Skin epidermis (tissue), 12 donors: ENCODE measurements around the gene CAGE1.
A peak's percentile ranks its signal among the peaks of the same experiment; 100 is the strongest.
"Not testable (repeated sequence)": the region's sequence is repeated elsewhere in the genome, so short reads cannot be mapped to it uniquely, and the experiment has no call there.

Experiments
- H3K27ac ChIP-seq, 21 experiments: fragments of 200-600 bp; sonication (generic) in 11 of 21; one replicate each; pipeline ENCODE4 v1.5.0; 2020; ENCODE audit warnings: mild to moderate bottlenecking in 3 of 21, inconsistent platforms in 2 of 21, moderate library complexity in 2 of 21
- H3K4me3 ChIP-seq, 7 experiments: fragments of 200-600 bp; sonication (generic) in 2 of 7; one replicate each; pipeline ENCODE4 v1.5.0; 2020; ENCODE audit warnings: inconsistent platforms in 2 of 7, mild to moderate bottlenecking in 2 of 7, moderate library complexity in 1 of 7

Gene CAGE1

GRCh38 chr6:7413151-7413823 is 23.7 kb upstream of the CAGE1 start:
- Histone ChIP-seq H3K27ac (no peak overlapping the region), H3K4me3 (no peak overlapping the region)

GRCh38 chr6:7411328-7411727 is 21.8 kb upstream of the CAGE1 start:
- no peak overlapping the region for H3K27ac ChIP-seq

GRCh38 chr6:7410851-7411250 is 21.3 kb upstream of the CAGE1 start:
- Histone ChIP-seq H3K4me3 (no peak overlapping the region), H3K27ac (no peak overlapping the region)

More at GRCh38 chr6:7411328-7411727, 21.8 kb upstream of the CAGE1 start:
- no peak overlapping the region for H3K4me3 ChIP-seq

DNA sequence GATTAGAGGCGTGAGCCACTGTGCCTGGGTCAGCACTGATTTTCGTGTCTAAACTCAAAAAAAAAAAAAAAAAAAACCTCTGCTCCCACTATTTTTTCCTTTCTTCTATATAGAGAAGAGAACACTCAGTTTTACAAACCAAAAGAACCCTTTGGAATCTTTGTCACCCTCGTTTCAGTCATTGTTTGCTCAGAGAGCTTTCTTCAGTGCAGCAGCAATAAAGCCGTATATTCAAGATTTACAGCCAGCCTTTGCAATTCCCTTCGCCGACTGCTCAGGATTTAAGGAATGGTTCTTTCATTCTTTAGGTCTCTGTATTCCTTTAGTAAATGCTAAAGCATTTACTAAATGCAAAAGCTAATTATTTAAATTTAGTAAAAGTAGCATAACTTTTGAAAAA is 20.2 kb upstream of the CAGE1 start:
- Histone ChIP-seq H3K27ac (no peak overlapping the region), H3K4me3 (no peak overlapping the region)

GRCh38 chr6:7406743-7407142 is 17.2 kb upstream of the CAGE1 start:
- no peak overlapping the region for H3K4me3 ChIP-seq
- H3K27ac ChIP-seq = no peak overlapping the region

DNA sequence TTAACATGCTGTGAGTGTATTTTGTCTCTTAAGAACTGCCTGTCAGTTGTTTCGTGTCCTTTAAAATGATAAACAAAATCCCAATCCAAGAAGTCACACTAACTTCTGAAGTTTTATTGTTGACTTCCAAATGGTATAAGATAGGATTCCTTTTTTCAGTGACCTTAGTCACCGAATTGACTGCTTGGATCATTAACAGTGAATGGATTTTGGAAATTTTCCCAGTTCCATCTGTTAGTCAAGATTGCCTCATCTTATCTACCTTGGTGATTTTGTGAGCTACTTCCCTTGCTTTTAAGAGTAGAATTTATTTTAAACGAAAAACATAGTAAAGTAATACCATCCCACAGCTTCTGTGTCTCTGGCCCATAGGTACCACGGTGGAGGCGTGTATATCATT is 15.0 kb upstream of the CAGE1 start:
- H3K27ac ChIP-seq = no peak overlapping the region
- no peak overlapping the region for H3K4me3 ChIP-seq

DNA sequence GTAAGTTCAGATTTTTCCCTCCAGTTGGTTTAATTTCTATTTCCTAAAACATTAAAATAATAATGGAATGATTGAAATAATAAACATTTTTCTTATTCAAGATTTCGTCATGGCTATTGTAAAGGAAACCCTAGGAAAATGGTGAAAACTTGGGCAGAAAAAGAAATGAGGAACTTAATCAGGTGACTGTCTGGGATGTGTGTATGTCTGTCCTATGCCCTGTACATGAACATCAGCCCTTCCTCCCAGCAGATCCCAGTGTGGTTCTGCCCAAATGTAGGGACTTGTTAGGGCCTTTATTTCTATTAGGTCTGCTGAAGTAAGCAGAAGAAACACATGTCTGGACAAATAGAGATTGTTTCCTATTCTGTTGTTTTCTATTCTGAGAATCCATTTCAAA is 13.2 kb upstream of the CAGE1 start:
- H3K27ac ChIP-seq = peak overlapping the region in 1 of 21 experiments; percentile 19
- H3K4me3 ChIP-seq = no peak overlapping the region

- no peak overlapping the region for H3K4me3 ChIP-seq
Measured at GRCh38 chr6:7401075-7401474, 11.5 kb upstream of the CAGE1 start.

GRCh38 chr6:7392402-7392801 is 2.9 kb upstream of the CAGE1 start:
- H3K4me3 ChIP-seq = no peak overlapping the region
- no peak overlapping the region for H3K27ac ChIP-seq

More at GRCh38 chr6:7401075-7401474, 11.5 kb upstream of the CAGE1 start:
- H3K27ac ChIP-seq = no peak overlapping the region

DNA sequence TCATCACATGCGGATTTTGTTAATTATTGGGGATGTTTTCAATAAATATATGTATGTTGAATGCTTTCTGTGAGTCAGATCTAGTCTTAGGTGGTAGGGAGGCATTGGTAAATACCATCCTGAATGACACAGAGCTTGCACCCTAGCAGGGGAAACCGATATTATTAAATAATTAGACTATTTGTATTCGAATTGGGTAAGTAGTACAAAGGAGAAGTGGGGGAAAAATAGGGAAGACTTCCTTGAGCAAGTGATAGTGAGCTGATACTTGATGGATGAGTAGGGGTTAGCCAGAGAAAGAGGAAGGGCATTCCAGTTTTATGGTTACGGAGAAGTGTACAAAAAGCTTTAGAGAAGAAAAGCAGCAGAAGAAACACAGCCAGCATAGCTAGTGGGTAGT is 1.6 kb upstream of the CAGE1 start:
- Histone ChIP-seq H3K4me3 (peak overlapping the region in 2 of 7 experiments; percentile 86 to 87), H3K27ac (peak overlapping the region in 1 of 21 experiments; percentile 94)

DNA sequence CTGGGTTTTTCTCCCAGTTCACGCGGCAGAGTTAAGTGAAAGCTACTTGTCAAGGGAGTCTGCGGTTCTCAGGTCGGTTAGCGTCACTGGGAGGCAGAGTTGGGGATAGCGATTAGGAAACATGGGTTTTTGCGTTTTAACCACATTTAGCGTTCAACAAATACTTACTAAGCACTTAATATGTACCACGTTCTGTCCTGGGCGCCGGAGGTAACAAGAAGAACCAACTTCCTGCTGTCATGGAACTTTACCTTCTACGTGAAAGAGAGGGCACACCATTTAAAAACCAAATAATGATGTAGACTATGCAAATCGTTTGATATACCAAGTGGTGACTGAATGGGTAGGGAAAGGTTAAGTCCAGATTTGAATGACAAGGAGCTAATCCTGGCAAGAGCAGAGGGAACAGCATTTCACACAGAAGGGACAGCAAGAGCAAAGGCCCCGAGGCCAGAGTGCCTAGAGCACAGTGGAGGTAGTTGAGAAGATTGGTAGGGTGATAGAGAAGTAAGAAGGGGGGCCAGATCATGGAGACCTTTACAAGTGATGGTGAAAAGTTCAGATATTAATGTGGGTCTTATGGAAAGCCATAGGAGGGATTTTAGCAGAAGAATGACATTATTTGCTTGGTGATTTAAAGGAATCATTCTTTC is 810 bp upstream of the CAGE1 start:
- H3K27ac ChIP-seq = peak overlapping the region in 20 of 21 experiments; percentile 82 to 95 (median 91)

DNA sequence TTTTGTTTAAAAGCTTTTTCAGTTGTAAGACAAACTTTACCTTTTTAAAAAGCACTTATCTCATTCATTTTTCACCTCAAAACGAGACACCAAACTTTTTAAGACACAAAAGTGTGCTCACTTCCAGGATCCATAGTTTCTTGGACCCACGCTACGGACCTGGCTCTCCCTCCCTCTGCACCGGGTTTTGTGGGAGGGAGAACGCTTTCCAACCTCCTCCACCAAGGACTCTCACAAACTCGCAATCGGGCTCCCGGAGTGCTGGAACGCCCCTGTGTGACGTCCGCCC is 436 bp downstream of the CAGE1 start:
- H3K27ac ChIP-seq = peak overlapping the region; percentile 49 to 95 (median 91)
- H3K4me3 ChIP-seq = peak overlapping the region; percentile 47 to 87 (median 81)

More for the DNA sequence above, 810 bp upstream of the CAGE1 start:
- peak overlapping the region; percentile 47 to 87 (median 81) for H3K4me3 ChIP-seq

DNA sequence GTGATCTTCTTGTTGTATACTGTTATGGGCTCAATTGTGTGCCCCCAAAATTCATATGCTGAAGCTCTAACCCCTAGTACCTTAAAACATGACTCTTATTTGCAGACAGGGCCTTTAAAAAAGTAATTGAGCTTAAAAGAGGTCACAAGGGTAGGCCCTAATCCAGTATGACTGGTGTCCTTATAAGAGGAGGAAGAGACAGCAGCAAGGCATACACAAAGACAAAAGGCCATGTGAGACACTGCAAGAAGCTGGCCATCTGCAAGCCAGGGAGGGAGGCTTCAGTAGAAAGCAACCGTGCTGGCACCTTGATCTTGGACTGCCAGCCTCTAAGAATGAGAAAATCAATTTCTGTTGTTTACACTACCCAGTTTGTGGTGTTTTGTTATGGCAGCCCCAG is 8.4 kb downstream of the CAGE1 start:
- no peak overlapping the region for H3K27ac ChIP-seq

GRCh38 chr6:7378740-7379139 is 10.8 kb downstream of the CAGE1 start:
- H3K27ac ChIP-seq = no peak overlapping the region
- H3K4me3 ChIP-seq = no peak overlapping the region

More for the DNA sequence above, 8.4 kb downstream of the CAGE1 start:
- H3K4me3 ChIP-seq = no peak overlapping the region

DNA sequence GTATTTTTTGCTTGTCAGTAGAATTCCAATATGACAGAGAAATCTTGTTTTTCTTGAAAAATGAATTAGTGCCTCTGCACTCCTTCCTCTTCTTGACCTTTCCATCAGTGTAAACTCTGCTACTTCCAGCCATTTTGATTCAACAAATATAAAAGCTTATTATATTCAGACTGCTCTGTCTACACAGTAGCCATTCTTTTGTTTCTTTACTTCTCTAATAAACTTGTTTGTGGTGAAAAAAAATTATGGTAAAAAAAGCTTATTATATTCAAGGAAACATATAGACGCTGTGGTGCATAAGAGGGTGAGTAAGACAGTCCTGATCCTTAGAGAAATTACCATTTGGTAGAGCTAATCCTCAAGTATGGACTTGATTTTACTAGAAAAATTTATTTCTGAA is 11.6 kb downstream of the CAGE1 start:
- Histone ChIP-seq H3K4me3 (no peak overlapping the region), H3K27ac (no peak overlapping the region)

- Histone ChIP-seq H3K27ac (no peak overlapping the region), H3K4me3 (no peak overlapping the region)
Measured at GRCh38 chr6:7373739-7374138, 15.8 kb downstream of the CAGE1 start.

- H3K4me3 ChIP-seq = no peak overlapping the region
- H3K27ac ChIP-seq = no peak overlapping the region
Measured at GRCh38 chr6:7367408-7367807, 22.1 kb downstream of the CAGE1 start.

DNA sequence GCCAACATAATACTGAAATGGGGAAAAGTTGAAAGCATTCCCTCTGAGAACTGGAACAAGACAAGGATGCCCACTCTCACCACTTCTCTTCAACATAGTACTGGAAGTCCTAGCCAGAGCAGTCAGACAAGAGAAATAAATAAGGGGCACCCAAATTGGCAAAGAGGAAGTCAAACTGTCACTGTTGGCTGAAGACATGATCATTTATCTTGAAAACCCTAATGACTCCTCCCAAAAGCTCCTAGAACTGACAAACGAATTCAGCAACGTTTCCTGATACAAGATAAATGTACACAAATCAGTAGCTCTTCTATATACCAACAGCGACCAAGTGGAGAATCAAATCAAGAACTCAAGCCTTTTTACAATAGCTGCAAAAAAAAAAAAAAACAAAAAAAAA is 37.6 kb downstream of the CAGE1 start:
- H3K4me3 ChIP-seq, H3K27ac ChIP-seq: not testable (repeated sequence)

- H3K27ac ChIP-seq, H3K4me3 ChIP-seq: not testable (repeated sequence)
Measured at GRCh38 chr6:7350591-7350990, 39.0 kb downstream of the CAGE1 start.

- not testable (repeated sequence) for H3K4me3 ChIP-seq
- peak overlapping the region in 8 of 21 experiments; percentile 21 to 62 (median 38) for H3K27ac ChIP-seq
Measured at GRCh38 chr6:7347551-7347997, 42.0 kb downstream of the CAGE1 start.

GRCh38 chr6:7344773-7345450 is 44.6 kb downstream of the CAGE1 start:
- not testable (repeated sequence) for H3K4me3 ChIP-seq, H3K27ac ChIP-seq
